Effector memory CD4-positive, alpha-beta T cell (primary cell): Measurements from ENCODE around the gene UCKL1.
"Not testable (repeated sequence)": the region's sequence is repeated elsewhere in the genome, so short reads cannot be mapped to it uniquely, and the experiment has no call there.

Experiments used
- DNase-seq, 3 donors: peaks; one replicate each; pipeline ENCODE4 v3.0.0-alpha.2; 2020
- H3K27ac ChIP-seq: 2 replicates; pipeline ENCODE4 v1.7.0; 2013; ENCODE audit warnings: mild to moderate bottlenecking, low read length, moderate library complexity; ENCODE audit not compliant: insufficient read depth, poor library complexity, severe bottlenecking
- H3K27me3 ChIP-seq: replicated peaks from 2 replicates; pipeline ENCODE4 v1.7.0; 2013; ENCODE audit warnings: mild to moderate bottlenecking, low read length; ENCODE audit not compliant: insufficient read depth, control insufficient read depth, poor library complexity, severe bottlenecking
- H3K36me3 ChIP-seq: 2 replicates; pipeline ENCODE4 v1.7.0; 2013; ENCODE audit warnings: mild to moderate bottlenecking, low read length, moderate library complexity; ENCODE audit not compliant: control insufficient read depth, insufficient read depth
- H3K4me1 ChIP-seq: 2 replicates; pipeline ENCODE4 v1.7.0; 2013; ENCODE audit warnings: low read length, mild to moderate bottlenecking; ENCODE audit not compliant: control insufficient read depth, insufficient read depth, poor library complexity, severe bottlenecking
- H3K4me3 ChIP-seq: 2 replicates; pipeline ENCODE4 v1.7.0; 2013; ENCODE audit warnings: low read length, low read depth, mild to moderate bottlenecking; ENCODE audit not compliant: insufficient read depth, poor library complexity, severe bottlenecking
- H3K9me3 ChIP-seq: 2 replicates; pipeline ENCODE4 v1.7.0; 2013; ENCODE audit warnings: mild to moderate bottlenecking, low read length, moderate library complexity; ENCODE audit not compliant: control insufficient read depth

The UCKL1 gene

GRCh38 chr20:63920226-63920625, 36.0 kb downstream of the UCKL1 start:
- H3K36me3 ChIP-seq, result peaks cover 3% of the 10 kb centered on the region
- no peaks in the 10 kb centered on the region for H3K9me3 ChIP-seq
- no peak overlapping the region for H3K27ac ChIP-seq
- H3K27me3 ChIP-seq, result no peaks in the 10 kb centered on the region
- no peaks in the 10 kb centered on the region for H3K4me1 ChIP-seq
- H3K4me3 ChIP-seq, result no peak overlapping the region
- no peak for DNase-seq

- no peak overlapping the region for H3K4me3 ChIP-seq
These were observed 37.1 kb downstream of the UCKL1 start for GRCh38 chr20:63919130-63919529.

GRCh38 chr20:63917811-63918210, 38.4 kb downstream of the UCKL1 start:
- Histone ChIP-seq H3K27ac (no peak overlapping the region), H3K4me1 (no peaks in the 10 kb centered on the region), H3K9me3 (no peaks in the 10 kb centered on the region), H3K4me3 (no peak overlapping the region), H3K36me3 (peaks cover 3% of the 10 kb centered on the region), H3K27me3 (no peaks in the 10 kb centered on the region)
- DNase-seq, result no peak

More at GRCh38 chr20:63919130-63919529, 37.1 kb downstream of the UCKL1 start:
- Histone ChIP-seq H3K27me3 (no peaks in the 10 kb centered on the region), H3K4me1 (no peaks in the 10 kb centered on the region), H3K36me3 (peaks cover 3% of the 10 kb centered on the region), H3K27ac (no peak overlapping the region), H3K9me3 (no peaks in the 10 kb centered on the region)
- DNase-seq, result no peak

- not testable (repeated sequence) for H3K4me1 ChIP-seq, H3K9me3 ChIP-seq, H3K4me3 ChIP-seq, DNase-seq, H3K36me3 ChIP-seq, H3K27ac ChIP-seq, H3K27me3 ChIP-seq
These were observed 39.8 kb downstream of the UCKL1 start for GRCh38 chr20:63916371-63916939.

GRCh38 chr20:63915471-63915870, 40.7 kb downstream of the UCKL1 start:
- Histone ChIP-seq H3K36me3 (peaks cover 3% of the 10 kb centered on the region), H3K4me1 (peaks cover 9% of the 10 kb centered on the region), H3K9me3 (no peaks in the 10 kb centered on the region), H3K27ac (no peak overlapping the region), H3K4me3 (no peak overlapping the region), H3K27me3 (no peaks in the 10 kb centered on the region)
- no peak for DNase-seq

- H3K4me1 ChIP-seq, result peaks cover 12% of the 10 kb centered on the region
These were observed 42.4 kb downstream of the UCKL1 start for GRCh38 chr20:63913768-63914167.

DNA sequence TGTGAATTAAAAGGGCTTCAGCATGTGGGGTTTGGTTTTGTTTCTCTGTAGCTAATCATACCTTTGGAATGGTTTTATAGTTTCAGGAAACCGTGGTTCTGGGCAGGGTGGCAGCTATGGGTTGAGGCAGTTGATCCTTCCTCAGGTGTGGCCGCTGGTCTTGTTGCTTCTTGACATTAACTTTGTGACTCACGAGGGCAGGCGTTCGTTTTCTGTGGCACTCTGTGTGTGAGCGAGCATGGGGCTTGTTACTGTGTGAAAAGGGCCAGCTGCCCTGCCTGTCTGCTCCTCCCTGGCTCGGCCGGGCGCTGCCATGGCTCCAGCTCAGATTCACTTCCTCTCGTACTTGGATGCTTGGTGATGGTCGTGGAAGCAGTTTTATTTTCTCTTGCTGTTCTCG, 45.0 kb downstream of the UCKL1 start:
- Histone ChIP-seq H3K4me3 (no peak overlapping the region), H3K27me3 (no peaks in the 10 kb centered on the region), H3K27ac (no peak overlapping the region), H3K9me3 (no peaks in the 10 kb centered on the region), H3K4me1 (peaks cover 12% of the 10 kb centered on the region), H3K36me3 (no peaks in the 10 kb centered on the region)
- no peak for DNase-seq

More at GRCh38 chr20:63913768-63914167, 42.4 kb downstream of the UCKL1 start:
- Histone ChIP-seq H3K9me3 (no peaks in the 10 kb centered on the region), H3K27ac (no peak overlapping the region), H3K4me3 (no peak overlapping the region), H3K36me3 (no peaks in the 10 kb centered on the region), H3K27me3 (no peaks in the 10 kb centered on the region)
- no peak for DNase-seq

DNA sequence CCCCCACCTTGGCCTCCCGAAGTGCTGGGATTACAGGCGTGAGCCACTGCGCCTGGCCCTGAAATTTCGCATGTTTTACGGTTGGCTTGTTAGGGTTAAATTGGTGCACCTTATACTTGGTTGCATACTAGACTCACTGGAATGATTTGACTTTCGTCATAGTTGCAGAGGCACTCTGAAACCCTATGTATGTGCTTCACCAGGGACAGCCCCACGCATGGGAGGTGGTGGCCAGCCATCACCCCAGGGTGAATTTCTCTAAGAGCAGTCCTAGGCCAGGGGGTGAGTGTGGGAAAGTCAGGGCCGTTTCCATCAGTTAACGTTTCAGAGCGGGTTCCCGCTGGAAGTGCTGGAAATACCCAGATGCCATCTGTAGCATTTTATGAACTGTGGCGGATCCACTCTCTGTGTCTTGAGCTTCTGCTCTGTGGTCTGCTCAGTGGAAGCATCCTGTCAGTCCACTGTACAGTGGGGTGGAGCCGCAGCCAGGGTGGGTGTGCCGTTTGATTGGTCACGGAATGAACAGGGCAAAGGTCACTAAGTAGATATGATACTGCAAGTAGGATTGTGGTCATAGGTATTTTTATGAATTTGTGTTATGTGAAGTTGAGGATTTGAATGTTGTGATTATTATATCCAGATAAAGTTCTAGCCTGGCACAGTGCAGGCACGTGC, 48.1 kb downstream of the UCKL1 start:
- Histone ChIP-seq H3K36me3 (no peaks in the 10 kb centered on the region), H3K9me3 (no peaks in the 10 kb centered on the region), H3K4me3 (no peak overlapping the region), H3K4me1 (peaks cover 23% of the 10 kb centered on the region), H3K27me3 (no peaks in the 10 kb centered on the region), H3K27ac (no peak overlapping the region)
- no peak for DNase-seq

GRCh38 chr20:63903796-63904561, 52.2 kb downstream of the UCKL1 start:
- Histone ChIP-seq H3K27ac (peak overlapping the region; percentile 11), H3K27me3 (no peaks in the 10 kb centered on the region), H3K9me3 (no peaks in the 10 kb centered on the region), H3K36me3 (peaks cover 3% of the 10 kb centered on the region), H3K4me1 (peaks cover 17% of the 10 kb centered on the region), H3K4me3 (no peak overlapping the region)
- no peak for DNase-seq

- Histone ChIP-seq H3K36me3 (peaks cover 3% of the 10 kb centered on the region), H3K27ac (no peak overlapping the region), H3K9me3 (no peaks in the 10 kb centered on the region), H3K4me3 (no peak overlapping the region), H3K4me1 (peaks cover 38% of the 10 kb centered on the region), H3K27me3 (no peaks in the 10 kb centered on the region)
- DNase-seq, result no peak
These were observed 55.8 kb downstream of the UCKL1 start for GRCh38 chr20:63900413-63900812.
